Stimulated activated CD8-positive, alpha-beta memory T cell treated with anti-CD3 and anti-CD28 coated beads, Interleukin-7, amount 100 ng/mL, for 24 hours (primary cell): ENCODE data around the gene AMZ2.

Experiments used
- DNase-seq: peaks from one replicate; pipeline ENCODE4 v3.0.0-alpha.2; 2020; ENCODE audit warnings: low read depth

AMZ2 gene

GRCh38 chr17:68291836-68292688 is 44.2 kb downstream of the AMZ2 start:
- peak; percentile 82 for DNase-seq

DNA sequence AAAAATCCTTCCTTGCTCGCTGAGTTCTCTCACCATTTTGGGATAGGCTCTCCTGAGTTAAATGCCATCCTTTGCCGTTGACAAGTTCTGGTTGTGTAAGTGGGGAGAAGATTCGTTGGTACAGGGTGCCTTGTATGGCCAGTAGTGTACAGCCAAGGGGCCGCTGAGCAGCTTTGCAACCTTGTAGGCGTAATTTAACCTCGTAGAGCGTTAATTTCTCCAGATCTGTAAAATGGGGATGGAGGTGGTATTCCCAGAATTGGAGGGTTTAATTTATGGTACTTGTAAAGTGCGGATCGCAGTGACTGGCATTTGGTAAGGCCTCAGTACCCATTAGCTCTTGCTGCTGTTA is 44.8 kb downstream of the AMZ2 start:
- DNase-seq = no peak

DNA sequence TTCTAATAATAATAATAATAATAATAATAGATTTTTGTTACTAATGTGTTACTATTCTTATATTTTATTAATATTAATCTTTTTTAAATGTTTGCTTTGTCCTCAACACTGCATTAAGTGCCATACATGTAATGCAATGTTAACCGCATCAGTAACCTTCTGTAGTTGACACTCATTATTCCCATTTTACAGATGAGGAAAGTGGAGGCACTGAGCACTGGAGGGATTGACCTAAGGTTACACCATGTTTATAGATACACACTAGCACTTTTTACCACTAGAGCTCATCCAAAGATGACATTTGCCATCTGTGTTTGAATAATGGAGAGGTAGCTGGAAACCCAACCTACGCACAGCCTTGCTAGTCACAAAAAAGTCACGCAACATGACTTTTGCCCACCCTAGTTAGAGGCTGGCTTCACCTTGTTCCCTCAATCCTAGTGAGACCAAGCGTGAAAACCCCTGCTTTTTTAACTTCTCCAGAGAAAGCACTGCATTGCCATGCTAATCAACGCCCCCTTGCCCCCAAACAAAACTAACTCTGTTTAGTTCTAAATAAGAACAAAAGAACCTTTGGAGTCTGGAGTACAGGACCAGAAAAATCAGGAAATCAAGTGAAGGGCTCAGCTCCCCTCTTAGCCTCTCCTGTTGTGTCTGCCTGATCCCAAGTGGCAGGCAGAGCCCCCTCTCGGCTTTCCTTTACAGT is 45.8 kb downstream of the AMZ2 start:
- no peak for DNase-seq

DNA sequence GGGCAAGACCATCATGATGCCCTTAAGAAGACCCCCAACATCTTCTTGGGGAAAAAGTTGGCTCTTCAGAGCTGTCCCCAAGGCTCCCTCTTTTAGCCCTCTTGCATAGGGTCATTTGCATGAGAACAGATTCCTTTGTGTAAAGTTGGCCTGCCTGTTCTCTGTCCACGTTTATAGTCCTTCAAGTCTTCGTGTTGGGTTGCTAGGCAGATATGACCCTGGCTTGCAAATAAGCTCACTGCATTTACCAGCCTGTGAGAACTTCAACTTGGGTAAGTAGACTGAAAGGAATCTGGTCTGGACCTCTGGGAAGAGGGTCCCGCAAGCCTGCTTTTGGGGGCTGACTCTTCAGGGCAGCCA is 46.3 kb downstream of the AMZ2 start:
- DNase-seq = no peak

DNA sequence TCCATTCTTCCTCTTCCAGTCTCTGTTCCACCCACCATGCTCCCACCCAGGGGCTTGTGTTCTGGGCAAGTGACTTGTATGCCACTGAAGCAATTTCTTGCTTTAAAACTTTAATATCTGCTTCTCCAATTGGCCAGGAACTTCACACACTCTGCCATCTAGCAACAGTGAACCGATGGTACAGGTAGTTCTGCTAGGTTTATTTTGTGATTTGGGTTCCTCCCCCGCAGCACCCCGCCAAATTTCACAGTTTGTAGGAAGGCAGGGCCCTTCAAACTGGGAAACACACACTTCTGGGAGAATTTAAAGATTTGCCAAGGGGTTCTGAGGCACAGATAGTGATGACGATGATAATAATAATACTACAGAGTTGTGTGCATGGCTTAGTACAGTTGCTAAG is 46.8 kb downstream of the AMZ2 start:
- DNase-seq = no peak

DNA sequence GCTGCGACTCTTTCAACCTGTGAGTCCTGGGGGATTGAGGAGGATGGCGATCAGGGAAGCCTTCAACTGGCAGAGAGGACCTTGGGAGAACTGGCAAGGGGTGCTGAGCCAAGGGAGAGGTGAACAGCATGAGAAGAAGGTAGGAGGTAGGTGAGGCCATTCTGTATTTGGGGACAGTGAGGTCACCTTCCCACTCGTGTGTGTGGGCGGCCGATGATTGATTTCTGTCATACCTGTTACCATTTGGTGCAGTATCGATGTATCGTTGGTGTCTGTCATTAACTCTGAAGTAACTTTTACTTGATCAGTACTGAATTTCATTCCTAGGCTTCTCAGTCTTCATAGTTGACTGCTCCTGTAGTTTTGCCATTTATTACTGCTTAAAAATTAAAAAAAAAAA is 47.2 kb downstream of the AMZ2 start:
- no peak for DNase-seq

DNA sequence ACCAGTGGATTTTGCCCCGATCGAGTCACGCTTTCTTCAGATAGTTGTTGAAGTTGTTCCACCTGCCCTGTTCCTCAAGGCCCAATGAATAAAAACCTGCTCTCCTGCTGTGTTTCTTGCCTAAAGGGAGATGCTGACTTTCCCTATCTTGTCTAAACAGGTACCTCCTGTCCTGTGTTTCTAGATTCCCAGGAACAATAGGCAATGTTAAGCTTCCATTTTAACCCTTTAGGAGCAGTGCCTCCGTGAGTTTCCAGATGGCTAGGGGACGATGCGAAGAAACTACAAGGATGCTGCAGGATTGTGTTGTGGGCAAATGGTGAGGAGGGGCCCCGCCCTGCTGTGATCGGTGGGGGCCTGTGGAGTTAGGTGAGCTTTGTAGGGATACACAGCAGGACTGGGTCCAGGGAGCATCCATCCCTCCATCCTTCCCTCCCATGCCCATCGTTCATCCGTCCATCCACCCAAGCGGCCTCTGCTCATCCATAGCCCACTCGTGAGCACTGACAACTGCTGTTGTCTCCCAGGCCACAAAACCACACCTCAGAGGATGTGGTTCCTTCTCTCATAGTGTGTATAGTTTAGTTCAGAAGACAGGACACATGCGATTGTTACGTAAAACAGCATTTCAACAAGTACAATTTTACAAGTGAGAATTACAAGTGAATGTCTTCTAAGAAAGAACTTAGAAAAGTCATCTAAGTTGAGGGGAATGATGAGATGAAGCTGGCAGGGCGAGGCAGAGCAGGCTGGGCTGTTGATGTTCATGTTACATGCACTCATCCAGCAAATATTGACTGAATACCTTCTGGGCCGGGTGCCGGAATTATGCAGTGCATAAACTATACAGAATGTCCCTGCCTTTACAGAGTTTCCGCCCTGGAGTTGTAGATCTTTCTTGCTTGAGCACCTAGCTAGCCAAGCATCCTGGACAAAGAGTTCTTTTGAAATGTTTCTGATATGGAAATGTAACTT is 48.7 kb downstream of the AMZ2 start:
- no peak for DNase-seq

DNA sequence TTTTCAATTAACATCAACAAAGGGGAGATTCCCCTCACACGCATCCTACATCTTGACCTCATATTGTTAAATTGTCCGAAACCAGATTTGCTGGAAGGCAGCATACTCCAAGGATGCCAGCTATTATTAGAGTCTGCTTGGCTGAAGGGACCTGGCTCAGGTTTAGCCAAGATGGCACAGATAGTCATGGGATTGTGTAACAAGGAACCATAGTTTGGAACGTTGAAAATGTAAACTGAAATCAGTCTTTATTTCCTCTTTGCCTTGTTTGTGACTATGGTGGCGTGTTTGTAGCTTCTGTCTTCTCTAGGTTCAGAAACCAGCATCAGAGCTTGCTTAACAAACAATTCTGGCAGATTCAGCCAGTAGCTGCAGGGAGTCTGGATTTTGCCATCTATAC is 49.4 kb downstream of the AMZ2 start:
- no peak for DNase-seq

DNA sequence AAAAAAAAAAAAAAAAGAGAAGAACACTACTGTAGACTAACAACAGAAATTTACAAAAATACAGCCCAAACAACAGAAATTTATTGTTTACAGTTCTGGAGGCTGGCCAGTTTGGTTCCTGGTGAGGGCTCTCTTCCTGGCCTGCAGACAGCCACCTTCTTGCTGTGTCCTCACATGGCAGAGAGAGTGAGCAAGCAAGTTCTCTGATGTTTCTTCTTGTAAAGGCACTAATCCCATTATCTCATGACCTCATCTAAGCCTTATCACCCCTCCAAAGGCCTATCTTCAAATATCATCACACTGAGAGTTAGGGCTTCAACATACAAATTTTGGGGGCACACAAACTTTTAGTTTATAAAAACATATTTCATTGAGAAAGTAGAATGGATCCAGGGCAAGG is 50.8 kb downstream of the AMZ2 start:
- DNase-seq = no peak

- DNase-seq = no peak
Observed at GRCh38 chr17:68299817-68300216, 52.0 kb downstream of the AMZ2 start.

DNA sequence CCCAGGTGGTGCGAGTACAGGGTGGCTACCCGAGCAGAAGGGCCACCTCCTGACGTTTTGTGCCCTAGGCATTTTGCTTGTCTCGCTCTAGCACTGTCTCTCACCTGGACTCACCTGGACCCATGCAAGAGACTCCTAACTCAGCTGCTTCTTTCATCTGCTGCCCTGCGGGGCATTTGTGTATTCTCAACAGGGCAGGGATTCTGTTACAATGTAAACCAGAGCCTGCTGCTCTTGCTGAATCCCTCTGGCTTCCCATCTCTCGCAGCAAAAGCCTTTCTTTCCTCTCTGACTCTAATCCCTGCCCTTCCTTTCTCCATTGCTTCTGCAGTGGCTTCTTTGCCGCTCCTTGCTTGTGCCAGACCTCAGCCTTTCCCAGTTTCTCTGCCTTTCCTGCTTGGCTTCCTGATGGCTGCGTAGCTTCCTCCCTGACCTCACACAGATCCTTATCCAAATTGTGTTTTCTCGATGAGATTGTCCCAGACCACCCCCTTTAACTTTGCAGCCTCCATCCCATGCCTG is 53.7 kb downstream of the AMZ2 start:
- no peak for DNase-seq

GRCh38 chr17:68302066-68302564 is 54.3 kb downstream of the AMZ2 start:
- DNase-seq = no peak

DNA sequence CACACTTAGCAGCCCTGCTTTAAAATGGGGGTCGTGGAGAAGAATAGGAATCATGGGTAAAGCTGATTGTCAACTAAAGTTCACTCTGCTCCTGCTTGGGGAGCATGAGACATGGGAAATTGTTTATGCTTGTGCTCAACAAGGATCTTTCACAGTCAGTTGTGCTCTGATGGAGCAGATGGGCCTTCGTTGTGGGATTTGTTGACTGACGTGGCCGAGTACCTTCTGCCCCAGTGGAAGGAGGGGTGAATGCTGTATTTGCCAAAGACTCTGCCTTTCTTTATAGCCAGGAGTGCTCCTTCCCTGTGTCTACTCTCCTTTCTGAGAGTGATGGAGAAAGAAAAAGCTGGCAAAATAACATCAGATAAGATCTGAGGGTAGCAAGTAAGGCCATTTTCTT is 54.8 kb downstream of the AMZ2 start:
- no peak for DNase-seq

GRCh38 chr17:68304706-68305105 is 56.9 kb downstream of the AMZ2 start:
- DNase-seq = no peak

DNA sequence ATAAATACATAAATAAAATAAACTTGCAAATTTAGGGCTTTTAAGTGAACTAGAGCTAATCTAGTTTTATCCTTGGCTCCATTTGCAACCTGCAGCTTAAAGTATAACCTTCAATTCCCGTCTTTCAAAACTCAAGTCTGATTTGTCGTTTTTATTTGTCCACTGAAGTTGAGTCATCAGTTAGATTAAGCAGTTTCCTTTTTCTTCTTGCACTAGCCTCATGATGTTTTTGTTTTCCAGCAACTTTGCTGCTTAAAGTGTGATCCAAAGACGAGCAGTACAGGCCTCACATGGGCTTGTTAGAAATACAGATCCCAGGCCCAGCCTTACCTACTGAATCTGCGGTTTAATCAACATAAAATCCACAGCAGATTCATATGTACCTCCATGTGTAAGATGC is 57.3 kb downstream of the AMZ2 start:
- no peak for DNase-seq
